HCT116 (cell line): ENCODE measurements around the gene RABGGTB. TPM values are rescaled to one million over a fixed set of nuclear protein-coding genes. Genes with fewer than 3 reads are reported as not detected.

Experiments used
- ATAC-seq: fragments of 200-7000 bp; cut with Tn5 transposase; 2 replicates; pipeline ENCODE4 v1.9.1; 2020; ENCODE audit warnings: mild to moderate bottlenecking, moderate library complexity
- BruUV-seq: library from RNA; stranded (reverse); fragments of 400-500 nt; replicated peaks from 2 replicates; lab custom pipeline; 2021; lab: Mats Ljungman, UMichigan
- CTCF ChIA-PET: fragments of 300-600 bp; sonication (Branson Sonifier 250); formaldehyde crosslinking; loops from one replicate; lab custom pipeline; 2021; ENCODE audit warnings: antibody characterized with exemption; lab: Charles Lee
- POLR2A ChIA-PET: fragments of 300-600, 350-600 bp; sonication (Branson Sonifier 250); formaldehyde crosslinking; loops from one replicate; lab custom pipeline; 2021; ENCODE audit warnings: antibody characterized with exemption; lab: Charles Lee
- RAD21 ChIA-PET, 2 experiments: fragments of 300-600 bp; sonication (Branson Sonifier 250); formaldehyde crosslinking; loops; one replicate each; lab custom pipeline; 2023; ENCODE audit warnings: low total read pairs in 2 of 2; ENCODE audit not compliant: uncharacterized antibody in 2 of 2, unreplicated experiment in 2 of 2, low non-redundant PET in 1 of 2; lab: Charles Lee
- DNase-seq: peaks from one replicate; pipeline ENCODE4 v3.0.0-alpha.2; 2010; ENCODE audit warnings: low read depth, low spot score
- H2AFZ ChIP-seq: fragments of 200-600 bp; shearing (Covaris generic), sonication (generic); 2 replicates; pipeline ENCODE4 v1.6.1; 2017; ENCODE audit warnings: low read depth, mixed run types, mixed read lengths, antibody characterized with exemption, low read length; ENCODE audit not compliant: poor library complexity, severe bottlenecking
- H3K27ac ChIP-seq: 2 replicates; pipeline ENCODE4 v1.5.1; 2012; ENCODE audit warnings: low read depth, low read length
- H3K27me3 ChIP-seq: fragments of 200-600 bp; sonication (generic); 2 replicates; pipeline ENCODE4 v1.6.1; 2016; ENCODE audit warnings: mixed run types, low read length, mixed read lengths; ENCODE audit not compliant: insufficient read depth
- H3K36me3 ChIP-seq, 2 experiments: fragments of 200-500 bp in 1 of 2; fragments of 200-600 bp in 1 of 2; sonication (Bioruptor generic) in 1 of 2; sonication (generic) in 1 of 2; 2 replicates each; pipeline versions ENCODE4 v1.5.1 to v1.6.1; 2014 to 2016; ENCODE audit warnings: low read length in 2 of 2, inconsistent platforms in 1 of 2, mixed read lengths in 1 of 2, mixed run types in 1 of 2; ENCODE audit not compliant: insufficient read depth in 2 of 2, control insufficient read depth in 1 of 2
- H3K4me1 ChIP-seq, 2 experiments: fragments of 200-600 bp in 1 of 2; sonication (generic) in 1 of 2; 2 replicates each; pipeline versions ENCODE4 v1.5.1 to v1.6.1; 2012 to 2017; ENCODE audit warnings: low read length in 2 of 2, inconsistent platforms in 1 of 2, mild to moderate bottlenecking in 1 of 2, mixed read lengths in 1 of 2, mixed run types in 1 of 2, moderate library complexity in 1 of 2; ENCODE audit not compliant: insufficient read depth in 2 of 2, control insufficient read depth in 1 of 2
- H3K4me2 ChIP-seq: fragments of 200-600 bp; sonication (generic); 2 replicates; pipeline ENCODE4 v1.6.1; 2017; ENCODE audit warnings: mixed run types, low read length, mixed read lengths
- H3K4me3 ChIP-seq, 2 experiments: fragments of 200-600 bp in 1 of 2; sonication (generic) in 1 of 2; replicated peaks in 1 of 2; 2 replicates each; pipeline ENCODE4 v1.5.1; 2011 to 2016; ENCODE audit warnings: low read length in 2 of 2, control low read depth in 1 of 2, low read depth in 1 of 2, mild to moderate bottlenecking in 1 of 2, mixed read lengths in 1 of 2, mixed run types in 1 of 2
- H3K79me2 ChIP-seq: fragments of 200-600 bp; sonication (generic); 2 replicates; pipeline ENCODE4 v1.6.1; 2017; ENCODE audit warnings: mild to moderate bottlenecking, mixed run types, low read length, moderate library complexity, mixed read lengths; ENCODE audit not compliant: insufficient read depth
- H3K9ac ChIP-seq: fragments of 200-600 bp; sonication (generic); 2 replicates; pipeline ENCODE4 v1.6.1; 2016; ENCODE audit warnings: low read length, mixed read lengths
- H3K9me2 ChIP-seq: fragments of 200-600 bp; sonication (generic), shearing (Covaris generic); 2 replicates; pipeline ENCODE4 v1.6.1; 2017; ENCODE audit warnings: mixed run types, mild to moderate bottlenecking, moderate library complexity; ENCODE audit not compliant: insufficient read depth
- H3K9me3 ChIP-seq, 2 experiments: fragments of 200-500 bp in 1 of 2; fragments of 200-600 bp in 1 of 2; sonication (Bioruptor generic) in 1 of 2; sonication (generic) in 1 of 2; 2 replicates each; pipeline ENCODE4 v1.6.1; 2014 to 2017; ENCODE audit warnings: low read length in 2 of 2, mixed read lengths in 2 of 2, inconsistent platforms in 1 of 2, low read depth in 1 of 2, mild to moderate bottlenecking in 1 of 2, mixed run types in 1 of 2, moderate library complexity in 1 of 2; ENCODE audit not compliant: control insufficient read depth in 1 of 2, insufficient read depth in 1 of 2
- H4K20me1 ChIP-seq: fragments of 200-600 bp; sonication (generic), shearing (Covaris generic); 2 replicates; pipeline ENCODE4 v1.6.1; 2017; ENCODE audit warnings: mixed run types, mild to moderate bottlenecking, moderate library complexity; ENCODE audit not compliant: insufficient read depth
- ATF3 ChIP-seq: IDR thresholded peaks from 2 replicates; pipeline ENCODE4 v1.6.1; 2012
- CBX3 ChIP-seq: IDR thresholded peaks from 2 replicates; pipeline ENCODE4 v1.6.1; 2012; ENCODE audit warnings: low read depth
- CTCF ChIP-seq, 3 experiments: fragments of 200-600 bp in 1 of 3; sonication (generic) in 1 of 3; IDR thresholded peaks in 2 of 3; conservative IDR thresholded peaks in 1 of 3; 2 replicates each; pipeline ENCODE4 v1.5.1; 2012 to 2017; ENCODE audit warnings: low read depth in 2 of 3, low read length in 2 of 3, antibody characterized with exemption in 1 of 3, borderline replicate concordance in 1 of 3, control low read depth in 1 of 3, mild to moderate bottlenecking in 1 of 3, mixed read lengths in 1 of 3, mixed run types in 1 of 3, moderate library complexity in 1 of 3; ENCODE audit not compliant: insufficient read depth in 1 of 3
- EGR1 ChIP-seq: IDR thresholded peaks from 2 replicates; pipeline ENCODE4 v1.6.1; 2012; ENCODE audit warnings: low read depth
- EZH2 ChIP-seq: fragments of 200-600 bp; sonication (generic); IDR thresholded peaks from 2 replicates; pipeline ENCODE4 v1.6.1; 2017; ENCODE audit warnings: antibody characterized with exemption, mixed run types
- EZH2phosphoT487 ChIP-seq: fragments of 200-600 bp; IDR thresholded peaks from 2 replicates; pipeline ENCODE4 v1.6.1; 2018; ENCODE audit warnings: antibody characterized with exemption, borderline replicate concordance
- JUND ChIP-seq: IDR thresholded peaks from 2 replicates; pipeline ENCODE4 v1.6.1; 2012
- MAX ChIP-seq: IDR thresholded peaks from 2 replicates; pipeline ENCODE4 v1.6.1; 2012
- POLR2A ChIP-seq: IDR thresholded peaks from 2 replicates; pipeline ENCODE4 v1.7.0; 2011; ENCODE audit warnings: borderline replicate concordance; ENCODE audit not compliant: insufficient read depth, insufficient read length; ENCODE audit errors: extremely low read depth
- POLR2AphosphoS5 ChIP-seq: IDR thresholded peaks from 2 replicates; pipeline ENCODE4 v1.6.1; 2011; ENCODE audit warnings: mild to moderate bottlenecking, low read depth, low read length, moderate library complexity
- RAD21 ChIP-seq: IDR thresholded peaks from 2 replicates; pipeline ENCODE4 v1.6.1; 2012; ENCODE audit warnings: low read depth, mild to moderate bottlenecking
- REST ChIP-seq: IDR thresholded peaks from 2 replicates; pipeline ENCODE4 v1.6.1; 2012; ENCODE audit warnings: low read depth
- SIN3A ChIP-seq: IDR thresholded peaks from 2 replicates; pipeline ENCODE4 v1.6.1; 2012; ENCODE audit warnings: low read depth
- SP1 ChIP-seq: IDR thresholded peaks from 2 replicates; pipeline ENCODE4 v1.6.1; 2012; ENCODE audit warnings: low read depth
- SRF ChIP-seq: IDR thresholded peaks from 2 replicates; pipeline ENCODE4 v1.6.1; 2012; ENCODE audit warnings: low read depth
- YY1 ChIP-seq: IDR thresholded peaks from 2 replicates; pipeline ENCODE4 v1.6.1; 2011; ENCODE audit warnings: low read length, low read depth, moderate library complexity, mild to moderate bottlenecking; ENCODE audit not compliant: insufficient replicate concordance; ENCODE audit errors: extremely low read depth
- ZBTB33 ChIP-seq: IDR thresholded peaks from 2 replicates; pipeline ENCODE4 v1.6.1; 2011; ENCODE audit warnings: mild to moderate bottlenecking, low read length, moderate library complexity; ENCODE audit not compliant: insufficient replicate concordance; ENCODE audit errors: extremely low read depth
- ZFX ChIP-seq: fragments of 450-650 bp; IDR thresholded peaks from 2 replicates; pipeline ENCODE4 v1.6.1; 2017
- ZNF274 ChIP-seq: fragments of 200-500 bp; sonication (Bioruptor generic); IDR thresholded peaks from 2 replicates; pipeline ENCODE4 v1.6.1; 2014; ENCODE audit warnings: mild to moderate bottlenecking, low read depth, low read length, inconsistent platforms
- intact Hi-C: fragments of 100-400 bp; cut with micrococcal nuclease; formaldehyde crosslinking; loops from 2 replicates; pipeline ENCODE4 v1.10.0; 2022
- total RNA-seq: library from RNA; stranded (reverse); gene quantifications from one replicate; pipeline ENCODE4 v1.2.1, GENCODE V29; 2021; ENCODE audit not compliant: unreplicated experiment

The RABGGTB gene
- total RNA-seq, 1 experiment from 2014 or later = 203 TPM

GRCh38 chr1:75768016-75768415 is 18.0 kb upstream of the RABGGTB start:
- Histone ChIP-seq H3K79me2 (no peaks in the 10 kb centered on the region), H3K27me3 (no peaks in the 10 kb centered on the region), H3K4me2 (no peak overlapping the region), H3K4me3 (no peak overlapping the region), H4K20me1 (no peaks in the 10 kb centered on the region), H3K9me2 (no peaks in the 10 kb centered on the region), H3K4me1 (peaks cover 14 to 40% of the 10 kb centered on the region in 2 experiments), H3K9me3 (no peaks in the 10 kb centered on the region), H3K36me3 (no peaks in the 10 kb centered on the region; a peak in 1 of 4 replicates), H3K27ac (no peak overlapping the region), H3K9ac (no peak overlapping the region), H2AFZ (no peak overlapping the region)
- ChIA-PET CTCF (no interaction called here), POLR2A (no interaction called here), RAD21 (no interaction called here)
- DNase-seq (no peak), ATAC-seq (no peak)
- TF ChIP-seq ATF3 (no peak), JUND (no peak), POLR2A (no peak), RAD21 (no peak), ZNF274 (no peak), SP1 (no peak), POLR2AphosphoS5 (no peak), EZH2phosphoT487 (no peak), SIN3A (no peak), REST (no peak), EGR1 (no peak), ZFX (no peak), CTCF (IDR thresholded peaks at IDR 0.05 in 2 of 3, conservative IDR thresholded peaks at IDR 0.05 in 1 of 3; ENCODE audit: borderline replicate concordance in 1 of 3, insufficient read depth in 1 of 3, low read depth in 2 of 3, low read length in 2 of 3) (no peak), YY1 (no peak), CBX3 (no peak), EZH2 (no peak), ZBTB33 (no peak), MAX (no peak), SRF (no peak)
- intact Hi-C loops = no loop called here
- BruUV-seq = no TSS peak
